Tibial artery (tissue), 4 donors: ENCODE data around the gene PEX7.
A peak's percentile ranks its signal among the peaks of the same experiment; 100 is the strongest.

Experiments
- DNase-seq, 2 donors: peaks; one replicate each; pipeline ENCODE4 v3.0.0-alpha.2; 2019
- H3K27ac ChIP-seq, 2 donors: fragments of 200-600 bp; sonication (generic) in 1 of 2; 1 replicate in 1 of 2; 2 replicates in 1 of 2; pipeline ENCODE4 v1.5.1; 2018 to 2019; ENCODE audit warnings: mild to moderate bottlenecking in 1 of 2
- H3K27me3 ChIP-seq, 2 donors: fragments of 200-600 bp; sonication (generic) in 1 of 2; one replicate each; pipeline versions ENCODE4 v1.5.1 to v1.6.0; 2016 to 2019
- H3K36me3 ChIP-seq, 3 donors: fragments of 200-600 bp; sonication (generic) in 2 of 3; one replicate each; pipeline ENCODE4 v1.5.1; 2016 to 2019; ENCODE audit warnings: mild to moderate bottlenecking in 2 of 3
- H3K4me1 ChIP-seq, 4 donors: fragments of 200-600 bp; sonication (generic) in 2 of 4; 1 replicate in 3 of 4; 2 replicates in 1 of 4; pipeline ENCODE4 v1.5.1; 2016 to 2019
- H3K4me3 ChIP-seq, 2 donors: fragments of 200-600 bp; sonication (generic) in 1 of 2; 1 replicate in 1 of 2; 2 replicates in 1 of 2; pipeline ENCODE4 v1.5.1; 2018 to 2019; ENCODE audit warnings: mild to moderate bottlenecking in 2 of 2
- H3K9me3 ChIP-seq, 3 donors: fragments of 200-600 bp; sonication (generic) in 1 of 3; one replicate each; pipeline ENCODE4 v1.5.1; 2016 to 2019
- intact Hi-C: fragments of 100-400 bp; cut with DNase I; formaldehyde crosslinking; loops from one replicate; pipeline ENCODE4 v1.15.0; 2023; ENCODE audit warnings: low total_unique reads
- TF ChIP-seq, protein P1 (sequence below), 2 experiments: fragments of 200-600 bp in 1 of 2; fragments of 450-650 bp in 1 of 2; IDR thresholded peaks; one replicate each; pipeline ENCODE4 v1.5.1; 2017 to 2019; ENCODE audit warnings: antibody characterized with exemption in 2 of 2, mild to moderate bottlenecking in 1 of 2, moderate library complexity in 1 of 2

Gene PEX7

DNA sequence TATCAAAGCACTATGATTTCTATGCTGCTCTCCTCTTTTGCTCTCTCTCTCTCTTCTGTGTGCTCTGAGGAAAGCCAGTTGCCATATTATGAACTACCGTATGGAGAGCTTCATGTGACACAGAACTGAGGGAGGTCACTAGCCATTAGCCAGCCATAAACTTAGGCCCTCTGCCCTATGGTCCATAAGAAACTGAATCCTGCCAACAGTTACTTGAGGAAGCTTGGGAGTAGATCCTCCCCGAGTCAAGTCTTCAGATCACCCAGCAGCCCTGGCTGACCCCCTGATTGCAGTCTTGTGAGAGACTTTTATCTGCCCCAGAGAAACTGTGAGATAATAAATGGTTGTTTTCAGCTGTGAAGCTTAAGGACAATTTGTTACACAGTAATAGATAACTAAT, 5.7 kb upstream of the PEX7 start:
- Histone ChIP-seq H3K27me3 (no peaks in the 10 kb centered on the region), H3K9me3 (no peaks in the 10 kb centered on the region), H3K27ac (no peak overlapping the region), H3K4me3 (no peak overlapping the region), H3K36me3 (no peaks in the 10 kb centered on the region), H3K4me1 (peaks cover 0 to 1% (median under 1%) of the 10 kb centered on the region in 4 donors)
- intact Hi-C loops = no loop called here
- no peak for DNase-seq
- TF ChIP-seq, protein P1, sequence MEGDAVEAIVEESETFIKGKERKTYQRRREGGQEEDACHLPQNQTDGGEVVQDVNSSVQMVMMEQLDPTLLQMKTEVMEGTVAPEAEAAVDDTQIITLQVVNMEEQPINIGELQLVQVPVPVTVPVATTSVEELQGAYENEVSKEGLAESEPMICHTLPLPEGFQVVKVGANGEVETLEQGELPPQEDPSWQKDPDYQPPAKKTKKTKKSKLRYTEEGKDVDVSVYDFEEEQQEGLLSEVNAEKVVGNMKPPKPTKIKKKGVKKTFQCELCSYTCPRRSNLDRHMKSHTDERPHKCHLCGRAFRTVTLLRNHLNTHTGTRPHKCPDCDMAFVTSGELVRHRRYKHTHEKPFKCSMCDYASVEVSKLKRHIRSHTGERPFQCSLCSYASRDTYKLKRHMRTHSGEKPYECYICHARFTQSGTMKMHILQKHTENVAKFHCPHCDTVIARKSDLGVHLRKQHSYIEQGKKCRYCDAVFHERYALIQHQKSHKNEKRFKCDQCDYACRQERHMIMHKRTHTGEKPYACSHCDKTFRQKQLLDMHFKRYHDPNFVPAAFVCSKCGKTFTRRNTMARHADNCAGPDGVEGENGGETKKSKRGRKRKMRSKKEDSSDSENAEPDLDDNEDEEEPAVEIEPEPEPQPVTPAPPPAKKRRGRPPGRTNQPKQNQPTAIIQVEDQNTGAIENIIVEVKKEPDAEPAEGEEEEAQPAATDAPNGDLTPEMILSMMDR (IDR thresholded peaks at IDR 0.05) = no peak

DNA sequence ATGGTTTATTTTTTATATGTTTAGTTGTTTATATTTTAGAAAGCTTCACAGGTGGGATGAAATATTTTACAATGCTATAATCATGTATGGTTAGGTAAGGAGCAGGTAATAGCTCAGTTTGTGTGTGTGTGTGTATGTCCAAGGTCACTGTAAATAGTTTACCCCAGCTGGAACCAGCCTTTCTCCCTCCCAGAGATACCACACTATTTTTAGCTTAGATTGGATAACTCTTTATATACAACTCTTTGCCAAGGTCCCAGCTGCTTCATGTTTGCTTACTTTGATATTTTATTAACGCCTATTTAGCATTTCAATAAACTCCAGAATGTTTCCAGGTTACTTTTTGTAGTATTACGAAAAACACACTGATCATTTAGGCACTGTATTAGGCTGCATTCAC, 1.8 kb upstream of the PEX7 start:
- TF ChIP-seq, protein P1 (IDR thresholded peaks at IDR 0.05) = no peak
- Histone ChIP-seq H3K36me3 (peaks cover under 1 to 4% (median 3%) of the 10 kb centered on the region in 3 donors), H3K27ac (no peak overlapping the region), H3K4me1 (peaks cover 0 to 11% (median 4%) of the 10 kb centered on the region in 4 donors), H3K4me3 (no peak overlapping the region), H3K9me3 (no peaks in the 10 kb centered on the region), H3K27me3 (no peaks in the 10 kb centered on the region)
- DNase-seq = no peak
- intact Hi-C loops = no loop called here

DNA sequence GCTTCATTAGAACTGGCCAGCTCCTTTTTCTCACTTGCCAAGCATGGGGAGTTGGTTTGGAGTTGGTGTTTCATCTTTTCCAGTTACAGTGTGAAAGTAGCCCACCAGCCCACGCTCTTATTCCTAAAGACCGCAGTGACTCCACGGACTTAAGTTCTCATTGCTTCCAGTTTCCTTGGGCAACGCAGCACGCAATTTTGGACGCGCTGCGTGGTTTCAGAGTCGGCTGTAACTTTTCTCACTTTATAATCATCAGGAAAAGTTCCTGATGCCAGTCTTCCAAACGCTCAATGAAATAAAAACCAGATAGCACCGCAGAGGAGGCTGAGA, 381 bp upstream of the PEX7 start:
- DNase-seq = no peak
- Histone ChIP-seq H3K27me3 (no peaks in the 10 kb centered on the region), H3K4me1 (peaks cover 0 to 11% (median 4%) of the 10 kb centered on the region in 4 donors), H3K27ac (peak overlapping the region; percentile 86 to 94), H3K36me3 (peaks cover 6 to 17% (median 12%) of the 10 kb centered on the region in 3 donors), H3K9me3 (no peaks in the 10 kb centered on the region), H3K4me3 (peak overlapping the region; percentile 65 to 86)
- TF ChIP-seq, protein P1 (IDR thresholded peaks at IDR 0.05) = no peak
- intact Hi-C loops = no loop called here

DNA sequence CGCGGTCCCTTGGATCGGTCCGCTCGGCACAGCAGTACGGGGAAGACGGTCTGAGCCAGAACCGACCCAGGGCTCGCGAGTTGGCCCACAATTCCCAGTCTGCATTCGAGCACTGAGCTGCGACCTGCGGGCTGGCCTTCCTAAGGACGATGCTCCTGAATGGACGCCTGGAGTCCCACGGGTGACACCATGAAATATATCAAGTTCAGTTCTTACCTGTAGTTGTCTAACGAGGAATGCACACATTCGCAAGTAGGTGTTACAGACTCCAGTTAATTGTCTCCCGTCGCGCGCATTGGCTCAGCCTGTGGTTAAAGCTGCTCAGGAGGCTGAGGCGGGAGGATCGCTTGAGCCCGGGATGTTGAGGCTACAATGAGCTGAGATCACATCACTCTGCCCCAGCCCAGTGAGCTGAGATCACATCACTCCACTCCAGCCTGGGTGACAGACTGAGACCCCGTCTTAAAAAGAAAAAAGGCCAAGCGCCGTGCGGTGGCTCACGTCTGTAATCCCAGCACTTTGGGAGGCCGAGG, 802 bp downstream of the PEX7 start:
- H3K9me3 ChIP-seq = no peaks in the 10 kb centered on the region
- peaks cover 0 to 11% (median 4%) of the 10 kb centered on the region in 4 donors for H3K4me1 ChIP-seq
- DNase-seq = no peak
- H3K27me3 ChIP-seq = no peaks in the 10 kb centered on the region
- TF ChIP-seq, protein P1 (IDR thresholded peaks at IDR 0.05) = no peak
- intact Hi-C loops = no loop called here
- peak overlapping the region; percentile 86 to 94 for H3K27ac ChIP-seq
- peaks cover 12 to 20% (median 13%) of the 10 kb centered on the region in 3 donors for H3K36me3 ChIP-seq
- peak overlapping the region; percentile 65 to 86 for H3K4me3 ChIP-seq

DNA sequence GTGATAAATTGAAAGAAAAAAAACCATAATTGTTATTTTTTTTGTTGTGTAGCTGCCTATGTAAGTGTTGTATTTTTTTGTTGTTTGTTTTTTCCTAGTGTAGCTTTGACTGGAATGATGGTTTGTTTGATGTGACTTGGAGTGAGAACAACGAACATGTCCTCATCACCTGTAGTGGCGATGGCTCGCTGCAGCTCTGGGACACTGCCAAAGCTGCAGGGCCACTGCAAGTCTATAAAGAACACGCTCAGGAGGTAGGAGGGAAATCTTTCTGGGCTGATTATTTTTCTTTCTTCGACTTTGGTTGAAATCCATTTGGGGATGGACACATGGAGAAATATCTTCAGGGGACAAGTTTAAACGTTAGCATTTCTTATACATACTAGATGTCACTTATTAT, 3.8 kb downstream of the PEX7 start:
- Histone ChIP-seq H3K27me3 (no peaks in the 10 kb centered on the region), H3K4me1 (peaks cover 0 to 11% (median 4%) of the 10 kb centered on the region in 4 donors), H3K9me3 (no peaks in the 10 kb centered on the region), H3K36me3 (peaks cover 13 to 25% (median 24%) of the 10 kb centered on the region in 3 donors), H3K27ac (no peak overlapping the region), H3K4me3 (no peak overlapping the region)
- DNase-seq = no peak
- TF ChIP-seq, protein P1 (IDR thresholded peaks at IDR 0.05) = no peak
- intact Hi-C loops = loop anchor here (5.0 kb wide), 1 partner anchor 519 kb away; no protein-coding TSS in a partner anchor
